Measurements from ENCODE around the gene CRACR2B. TPM values are rescaled to one million over a fixed set of nuclear protein-coding genes. Genes with fewer than 3 reads are reported as not detected.

Gene CRACR2B
- total RNA-seq, 2 donors from 2014 or later = 2.6 to 2.9 TPM

- Mint-ChIP-seq H3K36me3 (no peaks in the 10 kb centered on the region), H3K4me1 (ENCODE audit: low read depth in 2 of 2) (peaks cover 10 to 22% of the 10 kb centered on the region in 2 donors), H3K4me3 (peak overlapping the region; percentile 71), H3K9me3 (no peaks in the 10 kb centered on the region), H3K27me3 (peaks cover 0 to 17% of the 10 kb centered on the region in 2 donors), H3K27ac (no peak overlapping the region)
- no peak for ATAC-seq
- DNase-seq (ENCODE audit: low spot score) = no peak
These were observed 4.3 kb downstream of the CRACR2B start for GRCh38 chr11:831961-832528.

- Mint-ChIP-seq H3K36me3 (no peaks in the 10 kb centered on the region), H3K27me3 (peaks cover 0 to 15% of the 10 kb centered on the region in 2 donors), H3K4me3 (peak within 1 kb of the TSS; percentile 71), H3K27ac (no peak within 1 kb of the TSS), H3K9me3 (no peaks in the 10 kb centered on the region), H3K4me1 (ENCODE audit: low read depth in 2 of 2) (peaks cover 11 to 23% of the 10 kb centered on the region in 2 donors)
- DNase-seq (ENCODE audit: low spot score) (no peak), ATAC-seq (peak; percentile 77 to 82)
These were observed 4.9 kb downstream of the CRACR2B start, which contains the start of gene CD151 for GRCh38 chr11:832529-833113. TSS of gene CD151 (plus strand) at chr11:832952. CDS start at chr11:836070, 3,118 bp downstream.

- Mint-ChIP-seq H3K27me3 (peaks cover 0 to 11% of the 10 kb centered on the region in 2 donors), H3K36me3 (no peaks in the 10 kb centered on the region), H3K4me1 (ENCODE audit: low read depth in 2 of 2) (peaks cover 7 to 20% of the 10 kb centered on the region in 2 donors), H3K9me3 (no peaks in the 10 kb centered on the region), H3K27ac (no peak overlapping the region), H3K4me3 (peak overlapping the region; percentile 34)
- ATAC-seq (peak; percentile 46 to 58), DNase-seq (ENCODE audit: low spot score) (no peak)
These were observed 5.5 kb downstream of the CRACR2B start for GRCh38 chr11:833114-833791.

GRCh38 chr11:833849-834311 lies 6.2 kb downstream of the CRACR2B start:
- Mint-ChIP-seq H3K4me1 (ENCODE audit: low read depth in 2 of 2) (peaks cover 6 to 22% of the 10 kb centered on the region in 2 donors), H3K36me3 (no peaks in the 10 kb centered on the region), H3K4me3 (peak overlapping the region; percentile 34), H3K9me3 (no peaks in the 10 kb centered on the region), H3K27me3 (peaks cover 0 to 9% of the 10 kb centered on the region in 2 donors), H3K27ac (no peak overlapping the region)
- ATAC-seq (no peak), DNase-seq (ENCODE audit: low spot score) (no peak)

GRCh38 chr11:834371-835316 lies 6.9 kb downstream of the CRACR2B start:
- Mint-ChIP-seq H3K36me3 (no peaks in the 10 kb centered on the region), H3K4me1 (ENCODE audit: low read depth in 2 of 2) (peaks cover 6 to 20% of the 10 kb centered on the region in 2 donors), H3K9me3 (no peaks in the 10 kb centered on the region), H3K27ac (no peak overlapping the region), H3K4me3 (peak overlapping the region; percentile 34), H3K27me3 (peaks cover 0 to 4% of the 10 kb centered on the region in 2 donors)
- ATAC-seq (no peak), DNase-seq (ENCODE audit: low spot score) (no peak)

GRCh38 chr11:836274-836673 lies 8.6 kb downstream of the CRACR2B start:
- Mint-ChIP-seq H3K36me3 (no peaks in the 10 kb centered on the region), H3K4me3 (no peak overlapping the region), H3K27ac (no peak overlapping the region), H3K9me3 (no peaks in the 10 kb centered on the region), H3K4me1 (ENCODE audit: low read depth in 2 of 2) (peaks cover 17 to 32% of the 10 kb centered on the region in 2 donors), H3K27me3 (peaks cover 0 to 4% of the 10 kb centered on the region in 2 donors)
- ATAC-seq = no peak
- DNase-seq (ENCODE audit: low spot score) = no peak

GRCh38 chr11:836700-837099 lies 9.0 kb downstream of the CRACR2B start:
- DNase-seq (ENCODE audit: low spot score) (no peak), ATAC-seq (no peak)
- H3K27ac Mint-ChIP-seq = no peak overlapping the region
- H3K9me3 Mint-ChIP-seq = no peaks in the 10 kb centered on the region
- H3K36me3 Mint-ChIP-seq = no peaks in the 10 kb centered on the region
- no peak overlapping the region for H3K4me3 Mint-ChIP-seq
- peaks cover 0 to 1% of the 10 kb centered on the region in 2 donors for H3K27me3 Mint-ChIP-seq
- H3K4me1 Mint-ChIP-seq (ENCODE audit: low read depth in 2 of 2) = peaks cover 18 to 32% of the 10 kb centered on the region in 2 donors

GRCh38 chr11:837189-837989 lies 9.7 kb downstream of the CRACR2B start:
- Mint-ChIP-seq H3K27me3 (no peaks in the 10 kb centered on the region), H3K4me1 (ENCODE audit: low read depth in 2 of 2) (peaks cover 18 to 30% of the 10 kb centered on the region in 2 donors), H3K36me3 (no peaks in the 10 kb centered on the region), H3K4me3 (peak overlapping the region; percentile 47), H3K27ac (no peak overlapping the region), H3K9me3 (no peaks in the 10 kb centered on the region)
- DNase-seq (ENCODE audit: low spot score) (no peak), ATAC-seq (peak in 1 of 2 donors; percentile 12)

- Mint-ChIP-seq H3K27me3 (no peaks in the 10 kb centered on the region), H3K36me3 (no peaks in the 10 kb centered on the region), H3K4me3 (no peak overlapping the region), H3K9me3 (no peaks in the 10 kb centered on the region), H3K4me1 (ENCODE audit: low read depth in 2 of 2) (peaks cover 18 to 30% of the 10 kb centered on the region in 2 donors), H3K27ac (no peak overlapping the region)
- ATAC-seq (no peak), DNase-seq (ENCODE audit: low spot score) (no peak)
These were observed 10.2 kb downstream of the CRACR2B start for GRCh38 chr11:837990-838307.

- ATAC-seq (no peak), DNase-seq (ENCODE audit: low spot score) (no peak)
- Mint-ChIP-seq H3K36me3 (no peaks in the 10 kb centered on the region), H3K27ac (no peak overlapping the region), H3K4me1 (ENCODE audit: low read depth in 2 of 2) (peaks cover 21 to 33% of the 10 kb centered on the region in 2 donors), H3K27me3 (no peaks in the 10 kb centered on the region), H3K9me3 (no peaks in the 10 kb centered on the region), H3K4me3 (no peak overlapping the region)
These were observed 10.9 kb downstream of the CRACR2B start for GRCh38 chr11:838441-839279.

- Mint-ChIP-seq H3K4me3 (peak overlapping the region; percentile 30), H3K4me1 (ENCODE audit: low read depth in 2 of 2) (peaks cover 24 to 34% of the 10 kb centered on the region in 2 donors), H3K27me3 (no peaks in the 10 kb centered on the region), H3K36me3 (no peaks in the 10 kb centered on the region), H3K27ac (no peak overlapping the region), H3K9me3 (no peaks in the 10 kb centered on the region)
- DNase-seq (ENCODE audit: low spot score) (no peak), ATAC-seq (no peak)
These were observed 11.5 kb downstream of the CRACR2B start for GRCh38 chr11:839280-839623.

GRCh38 chr11:839875-840617 lies 12.3 kb downstream of the CRACR2B start:
- peak overlapping the region; percentile 84 for H3K4me3 Mint-ChIP-seq
- DNase-seq (ENCODE audit: low spot score) = no peak
- peaks cover 24 to 34% of the 10 kb centered on the region in 2 donors for H3K4me1 Mint-ChIP-seq (ENCODE audit: low read depth in 2 of 2)
- no peaks in the 10 kb centered on the region for H3K36me3 Mint-ChIP-seq
- H3K27me3 Mint-ChIP-seq = no peaks in the 10 kb centered on the region
- H3K9me3 Mint-ChIP-seq = no peaks in the 10 kb centered on the region
- peak overlapping the region in 1 of 2 donors; percentile 61 for H3K27ac Mint-ChIP-seq
- ATAC-seq = no peak
